Renal pelvis (tissue), 4 donors: ENCODE results near the gene SORBS1. TPM values are rescaled to one million over a fixed set of nuclear protein-coding genes. Genes with fewer than 3 reads are reported as not detected.

Experiments
- DNase-seq: peaks from one replicate; pipeline ENCODE4 v3.0.0-alpha.2; 2013
- polyA plus RNA-seq, 3 donors: library from polyadenylated mRNA; unstranded; fragments of 120-200 nt; gene quantifications; one replicate each; pipeline ENCODE4 v1.2.1, GENCODE V29; 2013; ENCODE audit not compliant: insufficient read length in 3 of 3

The SORBS1 gene
- polyA plus RNA-seq, 3 donors: 27.0 to 35.1 (median 28.2) TPM

- no peak for DNase-seq
These were observed 168.4 kb downstream of the SORBS1 start for GRCh38 chr10:95392681-95393164.

GRCh38 chr10:95392217-95392584 lies 169.0 kb downstream of the SORBS1 start:
- DNase-seq: no peak

GRCh38 chr10:95391581-95392216 lies 169.5 kb downstream of the SORBS1 start:
- peak; percentile 74 for DNase-seq

GRCh38 chr10:95391164-95391563 lies 170.0 kb downstream of the SORBS1 start:
- DNase-seq: no peak

- DNase-seq: no peak
These were observed 171.2 kb downstream of the SORBS1 start for GRCh38 chr10:95389982-95390381.

GRCh38 chr10:95389176-95389575 lies 172.0 kb downstream of the SORBS1 start:
- no peak for DNase-seq

- DNase-seq: no peak
These were observed 172.6 kb downstream of the SORBS1 start for GRCh38 chr10:95388539-95388938.

- DNase-seq: no peak
These were observed 173.1 kb downstream of the SORBS1 start for GRCh38 chr10:95388109-95388471.

GRCh38 chr10:95384011-95384704 lies 177.0 kb downstream of the SORBS1 start:
- no peak for DNase-seq

- no peak for DNase-seq
These were observed 178.6 kb downstream of the SORBS1 start for GRCh38 chr10:95382596-95382995.

GRCh38 chr10:95382174-95382573 lies 179.0 kb downstream of the SORBS1 start:
- no peak for DNase-seq

- no peak for DNase-seq
These were observed 183.2 kb downstream of the SORBS1 start for GRCh38 chr10:95377950-95378349.

GRCh38 chr10:95375418-95375817 lies 185.8 kb downstream of the SORBS1 start:
- no peak for DNase-seq

- peak; percentile 73 for DNase-seq
These were observed 186.5 kb downstream of the SORBS1 start for GRCh38 chr10:95374597-95375209.

- DNase-seq: no peak
These were observed 187.5 kb downstream of the SORBS1 start for GRCh38 chr10:95373660-95374059.

- DNase-seq: no peak
These were observed 196.8 kb downstream of the SORBS1 start for GRCh38 chr10:95364342-95364741.

- DNase-seq: peak; percentile 61
These were observed 197.8 kb downstream of the SORBS1 start for GRCh38 chr10:95363303-95363912.

- no peak for DNase-seq
These were observed 201.0 kb downstream of the SORBS1 start for GRCh38 chr10:95360122-95360714.

- no peak for DNase-seq
These were observed 201.7 kb downstream of the SORBS1 start for GRCh38 chr10:95359466-95359865.

GRCh38 chr10:95356190-95356955 lies 204.8 kb downstream of the SORBS1 start:
- no peak for DNase-seq

GRCh38 chr10:95355301-95355700 lies 205.9 kb downstream of the SORBS1 start:
- no peak for DNase-seq

GRCh38 chr10:95354110-95354509 lies 207.1 kb downstream of the SORBS1 start:
- DNase-seq: no peak
